ENCODE measurements around the gene CCDC59. TPM values are rescaled to one million over a fixed set of nuclear protein-coding genes. Genes with fewer than 3 reads are reported as not detected.

CCDC59 gene
- polyA plus RNA-seq, 1 of the 3 experiments (the other 2 are of a cell fraction): 28.0 TPM

GRCh38 chr12:82359115-82359478 is 910 bp upstream of the CCDC59 start:
- H2AFZ ChIP-seq (ENCODE audit: low read depth): peak overlapping the region; percentile 84
- peak; percentile 44 for DNase-seq
- H3K9me2 ChIP-seq: no peaks in the 10 kb centered on the region
- H3F3A ChIP-seq (replicated peaks; ENCODE audit: insufficient read depth): no peaks in the 10 kb centered on the region
- H3K9ac ChIP-seq: peak overlapping the region; percentile 48; the same call in 1 of the 2 replicates
- peak overlapping the region; percentile 73 for H3K4me2 ChIP-seq
- TF ChIP-seq FOXJ3 (CRISPR knock-in tag; IDR thresholded peaks at IDR 0.05) (no peak), EP300 (IDR thresholded peaks at IDR 0.05; ENCODE audit: borderline replicate concordance in 1 of 2, low read depth in 1 of 2, low read length in 1 of 2) (no peak), FOXM1 (IDR thresholded peaks at IDR 0.05; ENCODE audit: low read depth) (no peak), RFX5 (IDR thresholded peaks at IDR 0.05; ENCODE audit: low read length) (no peak), CHD2 (IDR thresholded peaks at IDR 0.05; ENCODE audit: low read length, partially characterized antibody) (no peak), REST (IDR thresholded peaks at IDR 0.05; ENCODE audit: low read depth, low read length) (no peak), MXI1 (IDR thresholded peaks at IDR 0.05; ENCODE audit: low read depth, low read length) (no peak), GABPA (IDR thresholded peaks at IDR 0.05; ENCODE audit: low read depth) (no peak), CTCF (IDR thresholded peaks at IDR 0.05) (no peak), NRF1 (IDR thresholded peaks at IDR 0.05; ENCODE audit: low read depth, low read length) (no peak), IRF3 (IDR thresholded peaks at IDR 0.05; ENCODE audit: low read depth, low read length) (no peak)
- whole genome bisulfite sequencing (ENCODE audit: low lambda C conversion rate): 20% methylated on average over 4 of the region's 4 CpGs
- ChIA-PET CTCF (interaction anchor here (1.0 to 2.3 kb wide), 18 partner anchors 9 to 1027 kb away, joined by 3 to 23 read pairs (median 4); no protein-coding TSS in a partner anchor), POLR2A (interaction anchor here (1.2 kb wide), 1 partner anchor 10 kb away, joined by 3 read pairs; no protein-coding TSS in a partner anchor)
- H3K9me3 ChIP-seq: no peaks in the 10 kb centered on the region
- H4K20me1 ChIP-seq (ENCODE audit: insufficient read depth): no peaks in the 10 kb centered on the region
- peak overlapping the region; percentile 61 to 87; a peak in 2 of 4 replicates for H3K27ac ChIP-seq (ENCODE audit: low read depth in 2 of 2, low read length in 1 of 2)
- H3K27me3 ChIP-seq (ENCODE audit: insufficient read depth): no peaks in the 10 kb centered on the region
- peaks cover 28 to 30% of the 10 kb centered on the region in 2 experiments for H3K36me3 ChIP-seq (replicated peaks in 1 of 2; ENCODE audit: control insufficient read depth in 1 of 2, insufficient read depth in 2 of 2, low read length in 1 of 2)
- peak overlapping the region; percentile 95 to 98 for H3K4me3 ChIP-seq (ENCODE audit: low read depth in 2 of 2, low read length in 1 of 2)
- H3K4me1 ChIP-seq (ENCODE audit: control insufficient read depth in 1 of 2, insufficient read depth in 2 of 2, low read depth in 1 of 2, low read length in 1 of 2): peaks cover 5 to 12% of the 10 kb centered on the region in 2 experiments; a peak in 3 of 4 replicates
- peaks cover 47% of the 10 kb centered on the region for H3K79me2 ChIP-seq (ENCODE audit: insufficient read depth)
